Measurements from ENCODE around the gene MILR1. TPM values are rescaled to one million over a fixed set of nuclear protein-coding genes. Genes with fewer than 3 reads are reported as not detected.
"Not testable (repeated sequence)": the region's sequence is repeated elsewhere in the genome, so short reads cannot be mapped to it uniquely, and the experiment has no call there.

Gene MILR1
- total RNA-seq, 1 donor from 2014 or later: 4.6 TPM

DNA sequence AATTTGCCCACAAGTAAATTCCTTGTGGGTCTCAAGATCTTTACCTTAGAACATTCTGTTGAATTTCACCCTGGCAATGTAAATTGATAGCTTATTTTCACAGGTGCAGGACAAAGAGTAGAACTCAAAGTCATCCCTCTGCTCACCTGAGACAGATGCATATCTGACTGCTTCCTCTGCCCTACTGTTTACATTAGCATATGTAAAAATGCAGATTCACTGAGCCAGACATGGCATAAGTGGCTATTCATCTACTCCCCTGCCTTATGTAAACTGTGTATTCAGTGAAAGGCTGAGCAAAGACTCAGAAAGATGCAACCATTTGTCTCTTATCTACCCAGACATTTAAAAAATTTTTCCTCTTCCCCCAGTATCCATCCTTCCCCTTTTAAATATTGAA, 22.3 kb upstream of the MILR1 start:
- DNase-seq (ENCODE audit: low read depth, low spot score): no peak

DNA sequence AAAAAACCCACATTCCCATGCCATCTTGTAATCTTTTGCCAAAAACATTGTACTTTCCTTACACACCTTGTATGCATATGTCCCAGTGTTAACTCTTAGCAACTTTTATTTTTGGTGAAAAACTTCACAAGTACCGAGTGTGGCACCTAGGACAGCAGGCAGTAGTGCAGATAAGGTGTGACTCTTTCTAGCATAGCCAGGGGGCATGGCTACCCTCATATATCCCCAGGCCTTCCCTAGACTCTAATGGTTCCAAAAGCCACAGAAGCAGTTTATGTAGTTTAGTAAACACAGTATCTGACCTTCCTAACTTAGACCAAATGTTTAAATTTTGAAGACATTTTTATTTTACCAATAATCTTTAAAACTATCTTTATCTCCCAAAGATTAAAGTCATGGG, 20.5 kb upstream of the MILR1 start:
- DNase-seq (ENCODE audit: low read depth, low spot score): no peak

DNA sequence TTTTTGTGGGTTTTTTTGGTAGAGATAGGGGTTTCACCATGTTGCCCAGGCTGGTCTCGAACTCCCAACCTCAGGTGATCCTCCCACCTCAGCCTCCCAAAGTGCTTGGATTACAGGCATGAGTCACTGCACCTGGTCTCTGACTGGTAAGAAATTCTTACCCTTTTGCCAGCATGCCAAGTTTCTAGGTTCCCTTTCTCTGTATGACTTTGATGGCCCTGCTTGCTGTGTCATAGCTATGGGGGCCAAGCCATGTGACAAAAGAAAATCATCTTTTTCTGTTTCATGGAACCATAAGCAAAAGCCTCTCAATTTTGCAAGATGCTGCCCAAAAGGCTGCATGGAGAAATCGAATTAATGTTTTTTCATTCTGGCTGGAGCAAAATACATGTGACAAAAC, 18.9 kb upstream of the MILR1 start:
- not testable (repeated sequence) for DNase-seq (ENCODE audit: low read depth, low spot score)

DNA sequence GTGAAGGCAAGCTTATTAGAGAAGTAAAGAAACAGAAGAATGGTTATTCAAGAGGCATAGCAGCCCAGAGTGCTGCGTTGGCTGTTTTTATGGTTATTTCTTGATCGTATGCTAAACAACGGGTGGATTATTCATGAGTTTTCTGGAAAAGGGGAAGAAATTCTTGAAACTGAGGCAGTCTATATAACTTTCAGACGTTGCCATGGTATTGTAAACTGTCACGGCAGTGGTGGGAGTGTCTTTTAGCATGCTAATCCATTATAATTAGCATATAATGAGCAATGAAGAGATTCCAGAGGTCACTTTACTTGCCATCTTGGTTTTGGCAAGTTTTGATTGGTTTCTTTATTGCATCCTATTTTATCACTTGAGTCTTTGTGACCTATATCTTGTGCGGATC, 17.4 kb upstream of the MILR1 start:
- DNase-seq (ENCODE audit: low read depth, low spot score): no peak

DNA sequence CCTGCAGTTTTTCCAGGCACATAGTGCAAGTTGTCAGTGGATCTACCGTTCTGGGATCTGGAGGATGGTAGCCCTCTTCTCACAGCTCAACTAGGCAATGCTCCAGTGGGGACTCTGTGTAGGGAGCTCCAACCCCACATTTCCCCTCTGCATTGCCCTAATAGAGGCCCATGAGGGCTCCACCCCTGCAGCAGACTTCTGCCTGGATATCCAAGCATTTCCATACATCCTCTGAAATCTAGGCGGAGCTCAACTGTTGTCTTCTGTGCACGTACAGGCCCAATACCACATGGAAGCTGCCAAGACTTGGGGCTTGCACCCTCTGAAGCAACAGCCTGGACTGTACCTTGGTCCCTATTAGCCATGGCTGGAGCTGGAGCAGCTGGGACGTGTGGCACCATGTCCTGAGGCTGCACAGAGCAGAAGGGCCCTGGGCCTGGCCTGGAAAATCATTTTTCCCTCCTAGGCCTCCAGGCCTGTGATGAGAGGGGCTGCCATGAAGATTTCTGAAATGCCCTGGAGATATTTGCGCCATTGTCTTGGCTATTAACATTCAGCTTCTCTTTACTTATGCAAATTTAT, 10.9 kb upstream of the MILR1 start:
- no peak for DNase-seq (ENCODE audit: low read depth, low spot score)

DNA sequence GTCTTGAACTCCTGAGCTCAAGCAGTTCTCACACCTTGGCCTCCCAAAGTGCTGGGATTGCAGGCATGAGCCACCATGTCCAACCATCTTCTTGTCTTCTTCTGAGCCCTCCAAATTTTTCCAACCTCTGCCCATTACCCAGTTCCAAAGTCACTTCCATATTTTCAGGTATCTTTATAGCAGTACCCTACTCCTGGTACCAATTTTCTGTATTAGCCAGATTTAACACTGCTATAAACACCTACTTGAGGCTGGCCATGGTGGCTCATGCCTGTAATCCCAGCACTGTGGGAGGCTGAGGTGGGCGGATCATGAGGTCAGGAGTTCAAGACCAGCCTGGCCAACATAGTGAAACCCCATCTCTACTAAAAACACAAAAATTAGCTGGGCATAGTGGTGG, 9.4 kb upstream of the MILR1 start:
- not testable (repeated sequence) for DNase-seq (ENCODE audit: low read depth, low spot score)

DNA sequence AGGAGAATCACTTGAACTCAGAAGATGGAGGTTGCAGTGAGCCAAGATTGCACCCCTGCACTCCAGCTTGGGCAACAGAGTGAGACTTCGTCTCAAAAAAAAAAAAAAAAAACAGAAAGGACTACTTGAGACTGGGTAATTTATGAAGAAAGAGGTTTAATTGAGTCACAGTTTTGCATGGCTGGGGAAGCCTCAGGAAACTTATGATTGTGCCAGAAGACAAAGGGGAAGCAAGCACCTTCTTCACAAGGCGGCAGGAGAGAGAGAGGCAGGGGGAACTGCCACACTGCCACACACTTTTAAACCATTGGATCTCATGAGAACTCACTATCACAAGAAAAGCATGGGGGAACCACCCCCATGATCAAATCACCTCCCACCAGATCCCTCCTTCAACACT, 9.0 kb upstream of the MILR1 start:
- DNase-seq (ENCODE audit: low read depth, low spot score): no peak

DNA sequence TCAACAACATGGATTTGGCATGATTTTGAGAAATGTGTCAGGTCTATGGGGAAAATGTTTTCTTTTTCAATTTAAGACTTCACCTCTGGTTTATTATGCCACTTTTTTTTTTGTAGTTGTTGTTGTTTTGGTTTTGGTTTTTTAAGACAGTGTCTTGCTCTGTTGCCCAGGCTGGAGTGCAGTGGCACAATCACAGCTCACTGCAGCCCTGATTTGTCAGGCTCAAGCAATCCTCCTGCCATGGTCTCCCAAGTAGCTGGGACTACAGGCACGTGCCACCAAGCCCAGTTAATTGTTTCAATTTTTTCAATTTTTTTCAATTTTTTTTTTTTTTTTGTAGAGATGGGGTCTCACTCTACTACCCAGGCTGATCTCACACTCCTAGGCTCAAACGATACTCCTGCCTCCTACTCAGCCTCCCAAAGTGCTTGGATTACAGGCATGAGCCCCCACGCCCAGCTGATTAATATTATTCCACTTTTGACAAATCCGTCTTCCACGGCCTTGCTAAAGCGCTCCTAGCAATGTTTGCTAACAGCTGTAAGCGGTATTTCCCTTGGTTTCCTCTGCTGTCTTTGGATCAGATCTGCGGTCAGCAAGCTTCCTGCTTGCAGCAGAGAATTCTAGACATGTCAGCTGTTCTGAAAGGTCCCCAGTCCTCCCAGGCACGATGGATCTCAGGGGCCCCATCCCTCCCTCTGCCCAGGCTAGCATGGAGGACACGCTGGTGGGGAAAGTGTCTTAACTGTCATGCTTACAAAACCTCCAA, 7.0 kb upstream of the MILR1 start:
- no peak for DNase-seq (ENCODE audit: low read depth, low spot score)

DNA sequence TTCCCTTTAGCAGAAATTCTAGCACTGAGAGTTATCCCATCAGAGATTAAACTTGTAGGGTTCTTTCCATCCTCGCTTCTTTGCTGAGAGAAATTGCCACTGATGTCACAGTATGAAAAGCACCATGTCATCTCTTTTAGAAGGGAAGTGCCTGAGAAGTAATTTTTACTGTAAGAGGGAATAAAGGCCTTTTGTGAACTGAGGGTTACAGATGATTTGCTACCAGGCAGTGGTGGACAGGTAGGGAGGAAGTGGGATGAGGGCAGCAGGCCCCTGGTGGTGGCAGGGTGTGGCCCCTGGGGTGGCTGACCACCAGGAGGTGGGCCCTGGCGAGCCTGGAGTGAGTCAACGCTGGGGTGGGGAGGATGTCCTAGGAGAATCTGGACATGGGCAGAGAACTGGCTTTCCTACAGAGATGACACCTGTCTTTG, 6.4 kb upstream of the MILR1 start:
- DNase-seq (ENCODE audit: low read depth, low spot score): no peak

DNA sequence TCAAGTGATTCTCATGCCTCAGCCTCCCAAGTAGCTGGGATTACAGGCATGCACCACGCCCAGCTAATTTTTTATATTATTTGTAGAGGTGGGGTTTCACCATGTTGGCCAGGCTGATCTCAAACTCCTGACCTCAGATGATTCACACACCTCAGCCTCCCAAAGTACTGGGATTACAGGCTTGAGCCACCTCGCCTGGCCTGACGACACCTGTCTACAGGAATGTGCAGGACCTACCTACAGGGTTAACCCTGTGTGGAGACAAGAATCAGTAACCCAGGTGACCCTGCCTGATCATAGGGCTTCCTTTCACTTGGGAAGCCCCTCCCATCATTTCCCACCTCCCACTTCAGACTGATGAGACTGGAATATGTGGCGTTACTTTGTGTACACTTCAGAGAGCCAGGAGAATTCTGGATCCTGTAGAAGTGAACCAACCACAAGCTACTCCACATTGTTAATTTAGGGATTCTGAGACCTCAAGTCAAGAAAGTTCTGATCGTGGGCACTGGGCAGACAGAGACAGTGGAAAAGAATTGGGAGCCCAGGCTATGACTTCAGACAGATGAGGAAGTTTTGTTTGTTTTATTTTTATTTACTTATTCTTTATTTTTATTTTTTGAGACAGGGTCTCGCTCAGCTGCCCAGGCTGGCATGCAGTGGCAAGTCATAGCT, 5.7 kb upstream of the MILR1 start:
- DNase-seq (ENCODE audit: low read depth, low spot score): no peak

DNA sequence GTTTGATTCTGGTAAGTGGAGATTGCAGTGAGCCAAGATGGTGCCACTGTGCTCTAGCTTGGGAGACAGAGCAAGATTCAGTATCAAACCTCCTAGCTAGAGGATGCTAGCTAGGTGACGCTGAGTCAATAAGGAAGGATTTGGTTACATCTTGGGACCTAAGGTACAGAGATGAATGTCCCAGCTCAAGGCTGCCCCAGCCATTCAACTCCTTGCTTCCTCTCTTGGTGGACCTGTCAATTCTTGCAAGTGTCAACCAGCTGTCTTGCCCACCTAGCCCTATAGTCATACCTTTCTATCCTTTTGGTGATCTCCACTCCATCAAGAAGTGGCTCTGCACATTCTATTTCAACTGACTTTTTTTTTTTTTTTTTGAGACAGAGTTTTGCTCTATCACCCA, 1.4 kb upstream of the MILR1 start:
- DNase-seq (ENCODE audit: low read depth, low spot score): no peak

DNA sequence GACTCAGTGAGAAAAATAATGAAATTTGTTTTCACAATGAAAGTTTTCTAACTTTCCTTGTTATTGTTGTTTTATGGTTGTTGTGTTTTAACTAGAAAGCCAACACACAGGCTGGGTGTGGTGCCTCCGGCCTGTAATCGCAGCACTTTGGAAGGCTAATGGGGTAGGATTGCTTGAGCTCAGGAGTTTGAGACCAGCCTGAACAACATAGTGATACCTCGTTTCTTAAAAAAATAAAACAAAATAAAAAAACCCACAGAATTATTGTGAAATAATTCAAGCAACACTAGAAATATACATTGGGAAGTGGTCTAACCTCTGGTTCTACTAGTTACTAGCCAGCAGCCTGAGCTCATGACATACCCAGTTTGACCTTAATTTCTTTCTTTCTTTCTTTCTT, 630 bp downstream of the MILR1 start:
- DNase-seq (ENCODE audit: low read depth, low spot score): no peak

DNA sequence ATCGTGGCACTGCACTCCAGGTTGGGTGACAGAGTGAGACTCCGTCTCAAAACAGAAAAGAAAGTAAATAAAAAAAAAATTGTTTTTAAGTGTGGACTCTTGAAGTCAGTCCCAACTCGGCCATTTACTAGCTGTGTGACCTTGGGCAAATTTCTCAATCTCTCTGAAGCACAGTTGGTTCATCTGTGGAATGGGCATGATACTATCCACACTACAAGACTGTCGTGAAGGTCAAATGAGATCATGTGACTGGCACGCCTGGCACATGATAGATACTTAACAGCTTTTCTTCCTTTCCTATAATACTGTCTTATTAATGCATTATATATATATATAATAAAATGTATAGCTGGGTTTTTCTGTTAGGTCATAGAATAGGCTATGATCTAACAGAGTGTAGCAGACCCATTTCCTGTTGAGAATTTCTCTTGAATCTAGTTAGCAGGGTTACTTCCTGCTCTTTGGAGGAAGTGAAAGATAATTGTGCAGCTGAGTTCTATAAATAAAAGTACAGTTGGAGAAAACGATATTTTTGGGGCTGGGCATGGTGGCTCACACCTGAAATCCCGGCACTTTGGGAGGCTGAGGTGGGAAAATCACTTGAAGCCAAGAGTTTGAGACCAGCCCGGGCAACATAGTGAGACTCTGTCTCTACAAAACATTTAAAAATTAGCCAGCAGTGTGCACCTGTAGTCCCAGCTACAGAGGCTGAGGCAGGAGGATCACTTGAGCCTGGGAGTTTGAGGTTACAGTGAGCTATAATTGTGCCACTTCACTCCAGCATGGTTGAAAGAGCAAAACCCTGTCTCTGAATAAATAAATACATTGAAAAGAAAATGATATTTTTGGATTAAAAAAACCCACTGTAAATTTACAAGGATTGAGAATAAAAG, 7.3 kb downstream of the MILR1 start:
- no peak for DNase-seq (ENCODE audit: low read depth, low spot score)

DNA sequence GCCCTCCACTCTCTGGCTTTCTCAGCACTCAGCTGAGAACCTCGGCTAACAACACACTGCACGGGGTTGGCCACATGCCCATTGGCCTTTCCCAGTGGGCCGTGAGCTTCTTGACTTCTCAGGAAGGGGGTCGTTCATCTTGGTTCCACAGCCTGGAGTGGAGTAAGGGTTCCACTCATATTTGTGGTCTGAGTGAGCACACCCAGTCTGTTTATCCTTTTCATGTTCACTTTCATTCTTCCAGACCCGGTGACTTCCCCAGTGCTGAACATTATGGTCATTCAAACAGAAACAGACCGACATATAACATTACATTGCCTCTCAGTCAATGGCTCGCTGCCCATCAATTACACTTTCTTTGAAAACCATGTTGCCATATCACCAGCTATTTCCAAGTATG, 8.2 kb downstream of the MILR1 start:
- DNase-seq (ENCODE audit: low read depth, low spot score): no peak

DNA sequence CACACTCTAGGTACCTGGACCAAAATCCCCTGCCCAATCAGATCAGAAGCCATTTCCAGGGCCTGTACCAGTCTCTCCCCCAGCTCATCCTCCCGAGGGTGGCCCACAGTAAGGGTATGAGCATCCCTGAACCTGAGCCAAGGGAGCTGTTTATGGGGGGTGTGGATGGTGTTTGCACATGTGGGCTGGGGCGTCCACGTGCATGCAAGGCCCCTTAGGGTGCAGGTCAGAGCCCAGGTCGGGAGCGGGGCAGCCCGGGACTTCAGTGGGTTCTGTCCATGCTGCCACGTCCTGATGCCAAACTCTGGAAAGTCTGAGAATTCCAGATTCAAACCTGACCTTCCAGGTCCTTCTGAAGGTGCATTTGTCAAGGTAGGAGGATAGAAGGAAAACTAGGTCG, 9.8 kb downstream of the MILR1 start:
- DNase-seq (ENCODE audit: low read depth, low spot score): no peak

DNA sequence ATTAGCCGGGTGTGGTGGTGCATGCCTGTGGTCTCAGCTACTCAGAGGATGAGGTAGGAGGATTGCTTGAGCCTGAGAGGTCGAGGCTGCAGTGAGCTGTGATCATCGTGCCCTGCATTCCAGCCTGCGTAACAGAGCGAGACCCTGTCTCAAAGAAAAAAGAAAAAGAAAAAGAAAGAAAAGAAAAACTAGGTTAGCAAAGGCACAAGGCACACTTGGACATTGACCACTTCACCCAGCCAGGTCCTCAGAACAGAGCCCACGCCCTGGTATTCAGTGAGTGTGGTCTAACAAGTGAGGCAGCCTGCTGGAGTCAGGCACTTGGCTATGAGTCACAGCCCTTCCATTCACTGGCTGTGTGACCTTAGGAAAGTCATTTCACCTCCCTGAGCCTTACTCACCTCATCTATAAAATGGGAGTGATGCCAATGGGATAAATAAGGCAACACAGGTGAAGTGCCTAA, 10.4 kb downstream of the MILR1 start:
- no peak for DNase-seq (ENCODE audit: low read depth, low spot score)

DNA sequence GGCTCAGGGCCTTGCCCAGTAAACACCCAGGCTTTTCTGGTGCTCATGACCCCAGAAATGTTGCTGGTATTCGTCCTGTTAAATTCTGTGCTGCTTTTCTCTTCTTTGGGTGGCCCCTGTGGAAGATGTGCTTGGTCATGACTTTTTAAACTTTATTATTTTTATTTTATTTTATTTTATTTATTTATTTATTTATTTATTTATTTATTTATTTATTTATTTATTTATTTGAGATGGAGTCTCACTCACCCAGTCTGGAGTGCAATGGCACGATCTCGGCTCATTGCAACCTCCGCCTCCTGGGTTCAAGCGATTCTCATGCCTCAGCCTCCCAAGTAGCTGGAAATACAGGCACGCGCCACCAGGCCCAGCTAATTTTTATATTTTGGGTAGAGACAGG, 10.9 kb downstream of the MILR1 start:
- not testable (repeated sequence) for DNase-seq (ENCODE audit: low read depth, low spot score)

DNA sequence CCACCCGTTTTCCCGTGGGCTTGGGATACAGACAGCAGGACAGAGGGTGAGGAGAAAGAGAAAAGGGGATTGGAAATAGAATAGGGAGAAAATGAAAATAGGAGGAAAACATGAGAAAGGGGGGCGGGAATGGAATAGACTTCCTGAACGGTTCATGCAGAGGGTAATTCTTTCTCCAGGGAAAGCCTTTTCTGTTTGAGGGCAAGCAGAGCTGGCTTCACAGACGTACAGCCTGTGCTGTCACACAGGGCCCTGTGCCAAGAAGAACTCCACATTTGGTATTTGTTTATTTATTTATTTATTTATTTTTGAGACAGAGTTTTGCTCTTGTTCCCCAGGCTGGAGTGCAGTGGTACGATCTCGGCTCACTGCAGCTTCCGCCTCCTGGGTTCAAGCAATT, 12.0 kb downstream of the MILR1 start:
- no peak for DNase-seq (ENCODE audit: low read depth, low spot score)

DNA sequence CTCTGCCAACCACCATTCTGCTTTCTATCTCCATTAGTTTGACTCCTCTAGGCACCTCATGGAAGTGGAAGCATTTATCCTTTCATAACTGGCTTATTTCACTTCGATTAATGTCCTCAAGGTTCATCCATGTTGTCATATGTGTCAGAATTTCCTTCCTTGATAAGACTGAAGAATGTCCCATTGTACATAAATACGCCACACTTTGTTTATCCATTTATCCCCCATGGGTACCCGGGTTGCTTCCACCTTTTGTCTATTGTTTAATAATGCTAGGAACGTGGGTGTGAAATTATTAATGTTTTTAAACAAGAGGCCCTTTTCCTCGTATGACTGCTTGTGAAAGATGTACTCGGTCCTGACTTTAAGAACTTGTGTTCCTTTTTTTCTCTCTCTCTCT, 12.9 kb downstream of the MILR1 start:
- peak; percentile 40 for DNase-seq (ENCODE audit: low read depth, low spot score)

DNA sequence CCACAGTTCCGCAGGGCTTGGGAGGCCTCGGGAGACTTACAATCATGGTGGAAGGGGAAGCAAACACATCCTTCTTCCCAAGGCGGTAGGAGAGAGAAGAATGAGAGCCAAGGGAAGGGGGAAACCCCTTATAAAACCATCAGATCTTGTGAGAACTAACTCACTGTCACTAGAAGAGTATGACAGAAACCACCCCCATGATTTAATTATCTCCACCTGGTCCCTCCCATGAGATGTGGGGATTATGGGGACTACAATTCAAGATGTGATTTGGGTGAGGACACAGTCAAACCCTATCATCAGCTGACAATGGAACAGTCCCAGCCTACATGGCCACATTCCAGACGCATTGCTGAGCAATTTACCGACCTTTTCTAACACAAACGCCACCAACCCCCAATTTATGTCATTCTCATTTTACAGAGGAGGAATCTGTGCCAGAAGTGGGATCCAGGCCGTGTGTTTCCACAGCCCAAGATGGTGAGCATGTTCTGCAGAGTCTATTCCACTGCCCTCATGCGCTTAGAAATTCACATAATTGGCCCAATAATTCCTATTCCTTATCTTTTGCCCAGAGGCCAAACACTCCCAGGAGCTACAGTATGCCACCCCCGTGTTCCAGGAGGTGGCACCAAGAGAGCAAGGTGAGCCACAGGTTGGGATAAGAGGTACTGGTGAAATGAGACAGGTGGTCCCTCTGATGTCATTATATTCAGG, 17.3 kb downstream of the MILR1 start:
- DNase-seq (ENCODE audit: low read depth, low spot score): no peak

DNA sequence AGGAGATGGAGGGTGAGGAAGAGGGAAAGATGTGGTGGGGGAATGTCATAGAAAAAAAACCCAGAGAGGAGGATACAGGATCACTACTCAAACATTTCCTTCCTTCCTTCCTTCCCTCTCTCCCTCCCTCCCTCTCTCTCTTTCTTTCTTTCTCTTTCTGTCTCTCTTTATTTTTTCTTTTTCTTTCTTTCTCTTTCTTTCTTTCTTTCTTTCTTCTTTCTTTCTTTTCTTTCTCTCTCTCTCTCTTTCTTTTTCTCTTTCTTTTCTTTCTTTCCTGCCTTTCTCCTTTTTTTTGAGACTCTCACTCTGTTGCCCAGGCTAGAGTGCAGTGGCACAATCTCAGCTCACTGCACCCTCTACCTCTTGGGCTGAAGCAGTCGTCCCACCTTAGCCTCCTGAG, 17.9 kb downstream of the MILR1 start:
- not testable (repeated sequence) for DNase-seq (ENCODE audit: low read depth, low spot score)
